ENCODE measurements around the gene EID1.

The EID1 gene

DNA sequence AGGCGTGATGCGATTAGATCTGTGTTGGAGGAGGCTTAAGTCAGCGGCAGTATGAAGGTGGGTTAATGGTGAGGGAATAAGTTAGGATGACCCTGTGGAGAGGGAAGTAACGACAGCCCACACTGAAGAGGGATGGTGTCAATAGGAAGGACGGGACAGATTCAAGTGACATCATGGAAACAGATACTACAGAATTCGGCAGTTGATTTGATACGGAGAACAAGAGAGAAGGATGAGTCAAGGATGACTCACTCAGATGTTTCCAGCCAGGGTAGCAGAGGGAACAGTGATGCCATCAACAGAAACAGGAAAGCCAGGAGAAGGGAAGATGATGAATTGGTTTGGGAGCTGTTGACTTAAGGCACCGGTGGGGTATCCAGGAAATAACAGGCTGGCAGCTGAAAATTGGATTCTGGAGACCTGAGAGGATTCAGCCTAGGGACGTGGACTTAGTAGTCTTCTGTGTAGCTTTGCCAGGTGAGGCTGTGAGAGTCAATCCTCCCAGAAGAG, 47.8 kb downstream of the EID1 start:
- H3K27ac ChIP-seq (ENCODE audit: low read depth in 2 of 2, low read length in 2 of 2), result no peak overlapping the region
- H3K36me3 ChIP-seq (ENCODE audit: control insufficient read depth in 2 of 2, insufficient read depth in 2 of 2, low read length in 2 of 2), result no peaks in the 10 kb centered on the region
- no peaks in the 10 kb centered on the region for H3K27me3 ChIP-seq (ENCODE audit: control insufficient read depth in 2 of 2, insufficient read depth in 2 of 2, low read length in 2 of 2)
- H3K4me3 ChIP-seq (ENCODE audit: low read length in 2 of 2), result no peak overlapping the region
- no peaks in the 10 kb centered on the region for H3K9me3 ChIP-seq (ENCODE audit: control insufficient read depth in 2 of 2, low read length in 2 of 2)
- H3K9ac ChIP-seq (ENCODE audit: low read depth in 1 of 2, low read length in 2 of 2), result no peak overlapping the region
- H3K4me1 ChIP-seq (ENCODE audit: control insufficient read depth in 2 of 2, insufficient read depth in 2 of 2, low read length in 2 of 2), result no peaks in the 10 kb centered on the region

DNA sequence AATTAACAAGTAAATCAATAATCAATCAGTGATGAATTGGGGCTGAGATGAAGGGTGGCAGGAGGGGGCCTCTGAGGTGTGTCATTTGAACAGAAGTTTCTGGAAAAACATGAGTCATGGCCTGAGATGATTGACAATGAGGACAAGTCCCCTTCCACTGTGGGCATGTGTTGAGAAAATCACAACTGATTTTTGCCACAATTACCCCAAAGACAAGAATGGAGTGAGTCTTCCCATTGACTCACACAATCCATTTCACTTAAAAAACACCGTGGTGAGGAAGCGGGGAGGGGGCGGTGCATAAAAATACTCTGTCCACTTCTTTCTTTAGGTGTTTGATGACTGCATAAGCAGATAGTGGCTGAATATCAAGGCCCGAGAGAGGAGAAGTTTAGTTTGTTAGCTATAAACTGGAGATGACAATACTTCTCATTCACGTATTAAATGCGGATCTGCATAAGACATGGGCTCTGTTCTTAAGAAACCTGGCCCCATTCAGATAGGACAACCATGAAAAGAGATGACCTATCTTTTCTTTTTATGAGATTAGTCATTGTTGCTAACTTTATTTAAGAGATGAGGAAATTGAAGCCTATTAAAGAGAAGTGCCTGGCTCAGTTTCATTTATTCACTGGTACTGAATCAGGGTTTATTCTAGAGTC, 51.1 kb downstream of the EID1 start:
- Histone ChIP-seq H3K27me3 (ENCODE audit: control insufficient read depth in 2 of 2, insufficient read depth in 2 of 2, low read length in 2 of 2) (no peaks in the 10 kb centered on the region), H3K36me3 (ENCODE audit: control insufficient read depth in 2 of 2, insufficient read depth in 2 of 2, low read length in 2 of 2) (no peaks in the 10 kb centered on the region), H3K9me3 (ENCODE audit: control insufficient read depth in 2 of 2, low read length in 2 of 2) (no peaks in the 10 kb centered on the region), H3K4me3 (ENCODE audit: low read length in 2 of 2) (no peak overlapping the region), H3K27ac (ENCODE audit: low read depth in 2 of 2, low read length in 2 of 2) (no peak overlapping the region), H3K9ac (ENCODE audit: low read depth in 1 of 2, low read length in 2 of 2) (no peak overlapping the region), H3K4me1 (ENCODE audit: control insufficient read depth in 2 of 2, insufficient read depth in 2 of 2, low read length in 2 of 2) (no peaks in the 10 kb centered on the region)

DNA sequence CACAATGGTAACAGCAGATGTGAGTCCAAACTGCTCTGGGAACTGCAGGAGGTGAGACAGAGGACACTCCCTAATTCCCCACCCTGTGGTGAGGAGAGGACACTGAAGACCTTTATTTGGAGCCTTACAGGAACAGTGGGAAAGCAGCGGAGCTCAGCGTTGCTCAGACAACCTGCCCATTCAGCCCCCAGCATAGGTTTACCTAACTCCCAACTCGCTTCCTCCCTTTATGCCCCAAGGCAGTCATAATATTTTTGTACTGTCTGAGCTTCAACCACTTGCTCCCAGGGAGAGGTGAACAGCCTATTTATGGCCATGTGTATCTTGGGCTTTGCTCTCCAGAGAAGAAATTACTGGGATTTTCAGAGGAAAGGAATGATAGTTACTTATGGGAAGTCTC, 51.7 kb downstream of the EID1 start:
- Histone ChIP-seq H3K27me3 (ENCODE audit: control insufficient read depth in 2 of 2, insufficient read depth in 2 of 2, low read length in 2 of 2) (no peaks in the 10 kb centered on the region), H3K36me3 (ENCODE audit: control insufficient read depth in 2 of 2, insufficient read depth in 2 of 2, low read length in 2 of 2) (no peaks in the 10 kb centered on the region), H3K9me3 (ENCODE audit: control insufficient read depth in 2 of 2, low read length in 2 of 2) (no peaks in the 10 kb centered on the region), H3K4me1 (ENCODE audit: control insufficient read depth in 2 of 2, insufficient read depth in 2 of 2, low read length in 2 of 2) (no peaks in the 10 kb centered on the region), H3K9ac (ENCODE audit: low read depth in 1 of 2, low read length in 2 of 2) (no peak overlapping the region), H3K27ac (ENCODE audit: low read depth in 2 of 2, low read length in 2 of 2) (no peak overlapping the region), H3K4me3 (ENCODE audit: low read length in 2 of 2) (no peak overlapping the region)

All from mucosa of rectum (tissue), 2 donors.